Neural crest cell (in vitro differentiated cells): Measurements from ENCODE around the gene SCO2. TPM values are rescaled to one million over a fixed set of nuclear protein-coding genes. Genes with fewer than 3 reads are reported as not detected.
A peak's percentile ranks its signal among the peaks of the same experiment; 100 is the strongest.

Experiments
- DNase-seq: peaks from one replicate; pipeline ENCODE4 v3.0.0; 2021; ENCODE audit warnings: low read depth, mixed read lengths, low spot score
- H3K27ac Mint-ChIP-seq: one replicate; pipeline ENCODE4 v1.8.0; 2021; ENCODE audit warnings: mild to moderate bottlenecking, mixed read lengths; ENCODE audit not compliant: unreplicated experiment
- H3K27me3 Mint-ChIP-seq: 2 replicates; pipeline ENCODE4 v1.8.0; 2021; ENCODE audit warnings: low read depth, mild to moderate bottlenecking, mixed read lengths
- H3K36me3 Mint-ChIP-seq: 2 replicates; pipeline ENCODE4 v1.8.0; 2021; ENCODE audit warnings: low read depth, mild to moderate bottlenecking, mixed read lengths
- H3K4me1 Mint-ChIP-seq: 2 replicates; pipeline ENCODE4 v1.8.0; 2021; ENCODE audit warnings: mixed read lengths
- H3K4me3 Mint-ChIP-seq: one replicate; pipeline ENCODE4 v1.8.0; 2021; ENCODE audit warnings: mild to moderate bottlenecking, mixed read lengths
- H3K9me3 Mint-ChIP-seq: 2 replicates; pipeline ENCODE4 v1.8.0; 2021; ENCODE audit warnings: mixed read lengths
- long read RNA-seq: library from polyadenylated mRNA; unstranded; transcript quantifications from one replicate; pipeline ENCODE4 v2.0.0, GENCODE V29; 2020
- total RNA-seq: library from RNA; stranded (reverse); gene quantifications from 2 replicates; pipeline ENCODE4 v1.2.1, GENCODE V29; 2021
- TF ChIP-seq, protein P1 (sequence below): fragments of 200-600 bp; sonication (generic); conservative IDR thresholded peaks from 2 replicates; pipeline ENCODE4 v1.5.0; 2021; ENCODE audit warnings: antibody characterized with exemption, mild to moderate bottlenecking

SCO2 gene, protein sequence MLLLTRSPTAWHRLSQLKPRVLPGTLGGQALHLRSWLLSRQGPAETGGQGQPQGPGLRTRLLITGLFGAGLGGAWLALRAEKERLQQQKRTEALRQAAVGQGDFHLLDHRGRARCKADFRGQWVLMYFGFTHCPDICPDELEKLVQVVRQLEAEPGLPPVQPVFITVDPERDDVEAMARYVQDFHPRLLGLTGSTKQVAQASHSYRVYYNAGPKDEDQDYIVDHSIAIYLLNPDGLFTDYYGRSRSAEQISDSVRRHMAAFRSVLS
- 2.3 and 4.2 TPM in 2 replicates for total RNA-seq
- long read RNA-seq, partial matches to known transcripts = 0 of 1 reads
- long read RNA-seq, other reads (novel, unspliced or antisense) = 0 of 1 reads

DNA sequence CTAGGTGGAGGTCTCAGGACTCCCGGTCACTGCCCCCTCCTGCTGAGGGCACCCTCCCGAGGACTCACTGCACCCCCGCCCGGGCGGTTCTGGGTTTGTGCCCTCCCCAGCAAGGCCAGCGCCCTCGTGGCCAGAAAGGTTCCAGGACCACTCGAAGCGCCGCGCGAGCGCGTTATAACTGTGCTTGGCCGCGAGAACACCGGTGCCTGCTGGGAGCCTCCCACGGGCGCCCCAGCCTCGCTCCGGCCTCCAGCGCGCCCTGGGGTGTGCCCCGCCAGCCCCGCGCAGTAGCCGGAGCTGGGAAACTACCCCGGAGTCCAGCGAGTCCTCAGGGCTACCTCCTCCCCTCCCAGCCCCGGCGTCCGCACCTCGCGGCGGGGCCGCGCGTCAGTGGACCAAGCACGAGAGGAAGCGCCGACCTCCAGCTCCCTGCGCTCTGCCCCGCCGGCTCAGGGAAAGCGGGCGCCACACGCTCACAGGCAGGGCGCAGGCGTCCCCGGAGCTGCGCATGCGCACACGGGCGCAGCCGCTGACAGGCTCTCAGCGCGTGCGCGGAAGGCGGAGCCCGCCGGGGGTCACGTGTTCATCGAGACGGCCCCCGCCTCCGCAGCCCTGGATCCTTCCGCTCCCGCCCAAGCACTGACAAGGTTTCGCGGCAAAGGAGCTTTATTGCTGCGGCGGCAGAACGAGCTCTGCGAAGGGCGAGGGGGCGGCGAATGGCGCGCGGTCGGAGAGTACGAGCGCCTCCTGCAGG, at the start of gene SCO2:
Gene SCO2, minus strand, starts transcription at position 495 of the 754 bp plus-strand sequence. CDS start 1,187 bp downstream, outside the sequence.
- Mint-ChIP-seq H3K27me3 (peaks cover 39% of the 10 kb centered on the region), H3K36me3 (peaks cover 6% of the 10 kb centered on the region), H3K27ac (no peak within 1 kb of the TSS), H3K9me3 (no peaks in the 10 kb centered on the region), H3K4me3 (peak within 1 kb of the TSS; percentile 95), H3K4me1 (peaks cover 17% of the 10 kb centered on the region)
- TF ChIP-seq, protein P1, sequence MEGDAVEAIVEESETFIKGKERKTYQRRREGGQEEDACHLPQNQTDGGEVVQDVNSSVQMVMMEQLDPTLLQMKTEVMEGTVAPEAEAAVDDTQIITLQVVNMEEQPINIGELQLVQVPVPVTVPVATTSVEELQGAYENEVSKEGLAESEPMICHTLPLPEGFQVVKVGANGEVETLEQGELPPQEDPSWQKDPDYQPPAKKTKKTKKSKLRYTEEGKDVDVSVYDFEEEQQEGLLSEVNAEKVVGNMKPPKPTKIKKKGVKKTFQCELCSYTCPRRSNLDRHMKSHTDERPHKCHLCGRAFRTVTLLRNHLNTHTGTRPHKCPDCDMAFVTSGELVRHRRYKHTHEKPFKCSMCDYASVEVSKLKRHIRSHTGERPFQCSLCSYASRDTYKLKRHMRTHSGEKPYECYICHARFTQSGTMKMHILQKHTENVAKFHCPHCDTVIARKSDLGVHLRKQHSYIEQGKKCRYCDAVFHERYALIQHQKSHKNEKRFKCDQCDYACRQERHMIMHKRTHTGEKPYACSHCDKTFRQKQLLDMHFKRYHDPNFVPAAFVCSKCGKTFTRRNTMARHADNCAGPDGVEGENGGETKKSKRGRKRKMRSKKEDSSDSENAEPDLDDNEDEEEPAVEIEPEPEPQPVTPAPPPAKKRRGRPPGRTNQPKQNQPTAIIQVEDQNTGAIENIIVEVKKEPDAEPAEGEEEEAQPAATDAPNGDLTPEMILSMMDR = no peak
- peak; percentile 97 for DNase-seq

DNA sequence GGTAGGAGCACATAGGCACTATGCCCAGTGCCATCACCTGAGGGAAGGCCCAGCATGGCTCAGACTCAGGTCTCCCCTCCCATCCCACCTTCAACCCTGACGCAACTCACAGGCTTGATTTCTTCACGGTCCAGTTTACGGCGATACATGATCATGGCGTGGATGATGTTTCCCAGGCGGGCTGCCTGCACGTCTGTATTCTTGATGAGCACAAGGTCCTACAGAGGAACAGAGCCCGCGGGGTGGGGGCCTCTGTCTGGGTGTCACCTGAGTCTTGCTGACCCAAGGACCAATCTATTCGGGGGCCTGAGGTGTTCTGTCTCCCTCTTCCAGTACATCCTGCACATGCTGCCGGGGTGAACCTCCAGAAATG, 49.0 kb upstream of the SCO2 start:
- TF ChIP-seq, protein P1 = no peak
- no peak overlapping the region for H3K4me3 Mint-ChIP-seq
- H3K27ac Mint-ChIP-seq = no peak overlapping the region
- DNase-seq = no peak
- H3K9me3 Mint-ChIP-seq = no peaks in the 10 kb centered on the region
- H3K36me3 Mint-ChIP-seq = peaks cover under 1% of the 10 kb centered on the region
- H3K27me3 Mint-ChIP-seq = no peaks in the 10 kb centered on the region
- no peaks in the 10 kb centered on the region for H3K4me1 Mint-ChIP-seq

DNA sequence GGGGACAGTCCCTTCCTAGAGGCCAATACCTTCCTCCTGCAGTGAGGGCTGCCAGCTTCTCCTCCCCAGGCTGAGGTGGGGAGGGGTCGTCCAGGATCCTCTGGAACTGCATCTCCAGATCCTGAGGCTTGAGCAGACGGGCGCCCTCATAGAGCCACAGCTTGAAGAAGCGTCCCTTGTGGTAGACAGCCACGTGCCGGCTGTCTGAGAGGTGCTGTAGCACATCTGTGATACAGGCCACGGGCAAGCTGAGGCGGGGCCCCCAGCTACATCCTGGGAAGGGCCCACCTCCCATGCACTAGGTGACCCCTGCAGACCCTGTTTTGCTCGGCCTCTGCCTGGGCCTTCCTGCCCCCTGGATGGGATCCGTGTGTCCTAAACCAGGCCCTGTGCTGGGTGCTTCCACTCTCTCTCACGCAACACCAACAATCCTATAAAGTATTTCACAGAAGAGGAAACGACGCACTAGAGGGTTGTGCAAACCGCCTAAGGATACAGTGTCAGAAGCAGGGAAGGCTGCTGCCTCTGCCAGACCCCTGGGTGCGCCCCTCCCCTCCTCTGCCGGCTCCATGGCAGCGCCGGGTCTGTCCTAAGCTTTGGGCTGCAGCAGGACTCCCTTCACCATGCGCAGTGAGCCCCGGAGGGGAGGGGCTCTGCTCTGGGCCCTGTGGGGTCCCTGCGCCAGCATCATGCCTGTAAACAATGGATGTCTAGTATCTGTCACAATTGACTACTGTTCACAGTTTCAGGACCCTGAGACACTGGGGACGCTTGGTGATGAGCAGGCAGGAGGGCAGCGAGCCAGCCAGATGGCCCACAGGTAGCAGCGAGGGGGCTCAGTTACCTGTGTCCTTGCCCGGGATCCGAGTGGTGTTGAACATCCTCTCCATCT, 48.3 kb upstream of the SCO2 start:
- no peaks in the 10 kb centered on the region for H3K4me1 Mint-ChIP-seq
- TF ChIP-seq, protein P1 = no peak
- H3K27me3 Mint-ChIP-seq = no peaks in the 10 kb centered on the region
- peaks cover 2% of the 10 kb centered on the region for H3K36me3 Mint-ChIP-seq
- H3K4me3 Mint-ChIP-seq = no peak overlapping the region
- H3K9me3 Mint-ChIP-seq = no peaks in the 10 kb centered on the region
- no peak for DNase-seq
- H3K27ac Mint-ChIP-seq = no peak overlapping the region

DNA sequence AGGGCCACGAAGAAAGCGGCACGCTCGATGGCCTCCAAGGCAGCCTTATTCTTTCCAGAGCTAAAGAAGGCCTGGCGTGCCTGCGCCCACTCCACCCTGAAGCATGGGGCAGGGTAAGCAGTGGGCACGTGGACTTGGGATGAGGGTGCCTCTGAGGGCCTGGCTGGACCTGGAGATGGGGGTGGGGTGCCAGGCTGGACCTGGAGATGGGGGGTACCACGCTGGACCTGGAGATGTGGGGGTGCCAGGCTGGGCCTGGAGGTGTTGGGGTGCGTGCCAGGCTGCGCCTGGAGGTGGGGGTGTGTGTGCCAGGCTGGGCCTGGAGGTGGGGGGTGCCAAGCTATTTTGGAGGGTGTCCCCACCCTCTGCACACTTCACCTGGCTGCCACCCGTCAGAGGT, 47.6 kb upstream of the SCO2 start:
- DNase-seq = no peak
- TF ChIP-seq, protein P1 = no peak
- no peaks in the 10 kb centered on the region for H3K27me3 Mint-ChIP-seq
- peaks cover 2% of the 10 kb centered on the region for H3K36me3 Mint-ChIP-seq
- H3K27ac Mint-ChIP-seq = no peak overlapping the region
- no peaks in the 10 kb centered on the region for H3K9me3 Mint-ChIP-seq
- no peak overlapping the region for H3K4me3 Mint-ChIP-seq
- H3K4me1 Mint-ChIP-seq = no peaks in the 10 kb centered on the region
